HG03565 (cell line): ENCODE data around the gene GABRR3.

Source experiments
- ATAC-seq: cut with Tn5 transposase; IDR thresholded peaks from one replicate; pipeline ENCODE4 v1.9.1; 2021; ENCODE audit warnings: mild to moderate bottlenecking, moderate library complexity; ENCODE audit not compliant: unreplicated experiment

Gene GABRR3

DNA sequence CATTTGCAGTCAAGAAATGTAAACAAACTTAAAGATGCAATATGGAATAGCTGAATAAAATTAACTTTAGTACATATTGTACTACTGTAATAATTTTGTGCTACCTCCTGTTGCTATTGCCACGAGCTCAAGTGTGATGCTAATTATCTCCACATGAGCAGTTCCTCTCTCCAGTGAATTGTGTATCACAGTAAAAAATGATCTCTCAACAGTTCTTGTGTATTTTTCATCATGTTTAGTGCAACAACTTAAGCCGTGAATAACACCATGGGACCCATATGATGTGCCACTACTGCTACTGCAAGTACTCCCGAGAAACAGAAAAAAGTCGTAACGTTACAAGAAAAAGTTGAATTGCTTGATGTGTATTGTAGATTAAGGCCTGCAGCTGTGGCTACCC, 75.2 kb downstream of the GABRR3 start:
- ATAC-seq: no peak

DNA sequence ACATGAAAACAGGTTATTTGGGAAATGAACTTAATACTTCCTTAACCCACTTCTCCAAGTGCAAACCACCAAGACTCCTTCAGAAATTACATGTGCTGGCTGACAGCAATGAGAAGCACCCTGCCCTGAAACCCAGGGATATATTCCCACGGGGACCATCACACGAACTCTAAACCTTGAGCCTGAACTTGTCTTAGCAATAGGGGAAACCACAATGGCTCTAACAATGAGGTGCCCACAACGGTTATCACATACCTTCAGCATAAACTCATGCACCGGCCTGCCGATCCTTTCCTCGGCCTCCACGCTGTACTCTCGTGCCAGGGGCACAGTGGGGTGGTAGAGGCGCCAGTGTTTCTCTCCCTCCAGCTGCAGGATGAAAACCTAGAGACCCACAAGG, 76.3 kb downstream of the GABRR3 start:
- no peak for ATAC-seq

DNA sequence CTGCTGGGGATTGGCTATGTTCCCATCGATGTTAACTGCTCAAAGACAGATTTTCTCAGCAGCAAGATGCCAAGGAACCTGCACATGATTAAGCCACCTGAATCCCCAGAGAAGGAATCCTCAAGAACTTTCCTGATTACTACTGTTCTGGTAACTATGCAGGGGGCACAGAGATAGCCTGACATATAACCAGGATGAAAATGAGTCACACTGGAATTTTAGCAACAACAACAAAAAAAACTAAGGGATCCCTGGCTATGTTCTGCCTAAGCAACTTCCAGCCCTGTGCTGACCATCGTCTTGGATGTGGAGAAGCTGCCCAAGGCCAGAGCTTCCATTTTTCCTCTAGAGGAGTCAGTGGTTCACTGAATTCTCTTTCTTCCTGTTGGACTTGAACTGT, 76.7 kb downstream of the GABRR3 start:
- ATAC-seq: no peak

DNA sequence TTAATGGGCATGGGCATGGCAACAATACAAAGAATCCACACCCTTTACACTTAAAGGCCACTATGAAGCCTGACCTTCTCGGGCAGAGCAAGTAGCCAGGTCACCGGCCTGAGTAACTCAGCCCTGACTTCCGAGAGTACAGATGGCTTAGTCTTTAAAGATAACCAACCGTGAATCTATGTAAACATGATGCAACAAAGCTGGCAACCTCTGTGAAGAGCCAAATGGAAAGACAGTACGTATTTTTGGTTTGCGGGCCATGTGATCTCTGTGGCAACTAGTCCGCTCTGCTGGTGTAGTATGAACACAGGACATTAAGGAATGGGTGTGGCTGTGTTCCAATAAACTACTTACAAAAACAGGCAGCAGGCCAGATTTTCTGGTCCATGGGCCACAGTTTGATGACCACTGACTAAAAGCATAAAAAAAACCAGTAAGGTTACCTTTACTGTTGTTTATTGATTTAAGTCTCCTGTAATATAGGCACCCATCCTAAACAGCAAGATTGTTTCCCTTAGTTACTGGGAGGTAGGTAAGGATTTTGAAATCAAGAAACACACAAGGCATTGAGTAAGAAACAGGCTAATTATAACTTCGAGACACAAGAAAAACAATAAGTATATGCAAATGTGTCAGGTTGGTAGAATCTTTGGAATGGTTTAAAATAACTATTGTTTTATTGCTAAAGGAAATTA, 77.4 kb downstream of the GABRR3 start:
- no peak for ATAC-seq

DNA sequence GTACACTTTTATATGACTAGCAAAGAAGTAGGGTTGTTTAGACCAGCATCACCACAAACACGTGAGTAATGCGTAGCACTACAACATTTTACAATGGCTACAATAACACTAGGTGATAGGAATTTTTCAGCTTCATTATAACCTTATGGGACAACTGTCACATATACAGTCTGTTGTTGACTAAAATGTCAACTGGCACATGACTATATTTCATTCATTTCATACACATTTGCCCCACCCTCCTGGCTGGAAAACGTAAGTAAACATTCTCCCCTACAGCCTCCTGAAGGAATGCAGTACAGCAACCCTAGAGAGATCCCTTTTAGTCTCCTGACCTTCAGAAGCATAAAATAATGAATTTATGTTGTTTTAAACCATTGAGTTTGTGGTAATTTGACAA, 79.1 kb downstream of the GABRR3 start:
- ATAC-seq: no peak

DNA sequence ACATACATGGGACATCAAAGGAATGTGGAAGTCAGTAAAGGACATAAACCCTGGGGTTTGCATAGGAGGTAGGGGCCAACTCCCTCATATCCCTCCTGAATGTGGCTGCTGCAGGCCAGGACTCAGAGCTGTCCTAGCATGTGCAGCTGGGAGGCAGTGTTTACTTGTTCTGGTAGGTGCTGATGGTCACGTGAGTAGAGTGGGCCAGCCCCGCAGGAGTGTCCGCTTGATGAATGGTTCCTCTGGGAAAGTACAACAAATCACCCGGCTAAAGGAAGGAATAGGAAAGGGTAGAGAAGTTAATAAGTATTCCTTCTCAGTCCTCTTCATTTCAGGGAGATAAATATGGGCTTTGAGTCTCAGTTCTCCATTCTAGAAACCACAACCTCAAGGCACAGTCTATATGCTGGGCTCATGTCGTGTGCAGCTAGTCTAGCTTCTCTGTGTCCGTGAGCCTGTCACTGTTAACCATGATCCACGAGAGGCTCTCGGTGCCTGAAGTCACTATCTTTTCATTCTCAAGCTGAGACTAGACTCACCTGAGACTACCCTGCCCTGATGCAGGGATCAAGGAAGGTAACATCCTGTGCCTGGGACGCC, 80.8 kb downstream of the GABRR3 start:
- no peak for ATAC-seq

DNA sequence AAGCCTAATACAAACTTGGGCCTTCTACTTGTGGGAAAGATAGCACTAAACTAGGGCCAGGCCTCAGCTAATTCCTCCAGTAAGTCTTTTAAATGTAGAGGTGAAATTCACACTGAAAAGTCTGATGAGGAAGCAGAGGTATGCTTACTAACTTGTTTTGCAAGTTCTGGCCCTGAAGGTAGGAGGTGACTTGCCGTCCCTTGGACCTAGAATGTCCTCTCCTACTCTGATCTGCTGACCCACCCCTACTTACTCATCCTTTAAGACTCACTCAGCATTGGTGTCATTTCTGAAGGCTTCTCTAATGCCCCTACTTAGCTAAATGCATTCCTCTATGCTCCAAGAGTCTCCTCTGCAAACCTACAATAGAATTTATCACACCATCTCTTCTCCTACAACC, 82.2 kb downstream of the GABRR3 start:
- ATAC-seq: no peak

DNA sequence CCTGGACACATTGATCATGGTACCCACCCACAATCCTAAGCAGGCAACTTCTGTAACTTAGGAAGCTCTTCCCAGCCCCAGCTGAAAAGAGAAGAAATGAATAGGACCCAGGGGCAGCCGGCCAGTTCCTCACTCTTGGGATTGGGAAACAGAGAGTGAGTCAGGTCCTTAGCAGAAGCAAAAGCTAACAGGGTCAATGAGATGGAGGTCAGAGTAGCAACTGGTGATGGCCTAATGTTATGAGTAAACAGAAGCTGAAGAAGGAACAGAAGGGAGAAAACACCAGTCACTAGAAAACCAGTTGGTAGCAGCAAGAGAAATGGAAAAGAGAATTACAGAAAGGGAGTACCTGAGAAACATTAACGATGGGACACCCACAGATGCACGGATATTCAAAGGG, 82.8 kb downstream of the GABRR3 start:
- ATAC-seq: no peak

DNA sequence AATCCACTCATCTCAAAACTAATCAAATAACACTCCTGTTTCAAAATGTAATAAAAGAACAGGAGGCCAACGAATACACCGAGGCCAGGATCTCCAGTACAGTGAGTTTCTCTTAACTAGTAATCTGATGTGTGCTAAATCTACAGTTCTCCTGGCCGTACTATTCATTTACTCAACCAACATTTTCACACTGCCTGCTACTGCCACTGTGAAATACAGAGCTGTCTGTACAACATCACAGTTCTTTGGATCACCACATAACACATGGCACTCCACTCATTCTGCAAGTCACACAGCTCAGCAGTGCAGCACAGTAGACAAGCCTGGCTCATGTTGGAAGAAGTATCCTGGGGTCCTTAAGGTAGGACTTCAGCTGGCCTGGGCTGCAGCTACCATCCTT, 84.8 kb downstream of the GABRR3 start:
- no peak for ATAC-seq

DNA sequence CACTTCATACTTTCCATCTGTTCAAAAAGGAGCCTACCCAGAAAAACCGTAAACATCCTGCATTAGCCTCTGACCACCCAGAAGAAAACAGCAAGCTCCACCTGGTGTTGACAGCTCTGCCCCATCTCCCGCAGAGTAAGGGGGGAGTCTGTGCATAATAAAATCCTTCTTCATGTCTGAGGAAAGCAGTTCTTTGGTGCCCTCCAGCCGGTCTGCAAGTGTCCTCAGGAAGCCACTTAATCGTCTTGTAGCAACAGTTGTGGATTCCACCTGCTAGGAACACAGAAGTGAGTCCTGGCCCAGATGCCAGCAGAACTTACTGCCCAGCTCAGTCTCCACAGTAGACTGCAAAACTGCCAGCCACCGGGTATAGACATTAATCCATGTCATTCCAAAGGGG, 85.4 kb downstream of the GABRR3 start:
- no peak for ATAC-seq

DNA sequence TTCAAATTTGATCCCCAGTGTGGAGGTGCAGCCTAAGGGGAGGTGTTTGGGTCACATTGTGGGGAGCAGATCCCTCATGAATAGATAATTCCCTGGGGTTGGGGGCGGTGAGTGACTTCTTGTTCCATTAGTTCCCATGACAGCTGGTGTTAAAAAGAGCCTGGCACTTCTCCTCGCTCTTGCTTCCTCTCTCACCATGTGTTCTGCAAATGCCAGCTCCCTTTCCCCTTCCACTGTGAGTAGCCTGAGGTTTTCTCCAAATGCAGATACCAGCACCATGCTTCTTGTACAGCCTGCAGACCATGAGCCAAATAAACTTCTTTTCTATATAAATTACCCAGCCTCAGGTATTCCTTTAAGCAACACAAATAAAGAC, 86.0 kb downstream of the GABRR3 start:
- ATAC-seq: no peak

DNA sequence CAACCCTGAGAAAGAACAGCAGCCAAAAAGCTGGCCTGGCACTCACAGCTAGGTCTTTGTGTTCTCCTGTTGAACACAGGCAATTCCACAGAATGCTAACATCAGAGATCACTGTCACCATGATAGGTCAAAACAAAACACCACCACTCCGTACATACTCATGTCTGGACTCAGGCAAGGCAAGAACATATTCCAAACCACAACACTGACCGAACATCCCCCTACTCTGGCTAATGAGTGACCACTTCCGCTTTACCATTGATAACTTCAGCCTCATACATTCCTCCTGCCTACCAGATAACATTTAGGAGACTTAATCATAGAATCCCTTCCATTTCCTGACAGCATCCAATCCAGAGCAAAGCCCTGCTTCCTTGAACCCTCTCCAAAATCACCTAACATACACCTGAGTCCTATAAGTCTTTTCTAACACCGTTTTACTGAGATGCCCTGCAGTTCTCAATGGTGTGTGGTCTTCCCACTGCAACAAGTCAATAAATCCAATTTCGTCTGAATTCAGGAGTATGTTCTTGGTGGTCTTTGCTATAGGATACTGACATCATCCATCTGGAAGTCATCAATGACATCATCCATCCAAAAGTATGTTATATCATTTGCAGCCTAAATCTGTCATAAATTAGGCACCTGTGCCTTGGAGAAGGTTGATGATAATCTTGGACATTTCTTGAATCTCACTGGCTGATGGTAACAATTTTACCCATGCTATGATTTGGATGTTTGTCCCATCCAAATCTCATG, 86.6 kb downstream of the GABRR3 start:
- ATAC-seq: no peak

DNA sequence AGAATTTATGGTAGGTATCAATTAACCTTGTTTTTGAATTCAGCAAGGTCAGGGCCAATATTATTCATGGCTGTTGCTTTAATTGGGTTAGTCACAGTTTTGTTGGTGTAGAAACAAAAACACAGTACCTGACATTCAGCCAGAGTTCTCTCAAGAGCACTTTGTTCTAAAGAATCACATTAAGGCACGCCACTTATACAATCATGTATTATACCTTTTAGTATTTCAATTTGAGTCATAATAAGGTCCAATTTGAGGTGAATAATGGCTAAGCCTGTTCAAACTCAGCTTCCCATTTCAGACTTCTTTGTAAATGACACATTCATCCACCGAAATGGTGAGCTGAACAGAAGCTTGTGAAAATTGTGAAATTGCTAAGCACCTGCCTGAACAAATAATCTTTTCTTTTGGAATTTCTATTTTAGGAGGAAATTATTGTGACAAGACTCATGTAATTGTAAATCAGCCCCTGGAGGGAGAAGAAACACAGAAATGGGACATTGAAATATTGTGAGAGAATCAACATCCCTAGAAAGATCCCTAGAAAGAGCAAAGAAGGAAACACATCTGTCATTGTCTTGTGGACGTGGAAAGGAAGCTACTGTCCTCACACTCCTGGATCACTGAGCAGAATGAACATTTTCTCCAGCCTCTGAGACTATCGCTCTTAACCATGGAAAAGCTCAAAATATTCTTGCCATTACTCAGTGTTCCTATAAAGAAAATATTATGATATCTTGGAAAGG, 92.1 kb downstream of the GABRR3 start:
- no peak for ATAC-seq

DNA sequence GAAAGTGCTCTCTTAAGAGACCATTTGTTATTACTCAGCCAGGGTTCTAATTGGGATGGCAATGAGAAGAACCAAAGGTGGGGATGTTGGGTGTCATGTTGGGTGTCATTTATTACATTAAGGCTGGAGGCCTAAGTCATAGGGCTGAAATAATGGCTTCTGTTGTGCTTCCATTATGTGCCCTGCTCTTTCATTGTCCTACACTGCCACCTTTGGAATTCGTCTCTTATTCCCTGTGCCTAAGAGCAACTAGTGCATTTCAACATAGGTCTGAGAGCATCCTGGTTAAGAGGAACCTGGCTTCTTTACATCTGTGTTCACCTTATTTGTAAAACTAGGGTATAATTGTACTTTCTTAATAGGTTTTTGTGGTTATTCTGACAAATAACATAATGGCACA, 95.1 kb downstream of the GABRR3 start:
- no peak for ATAC-seq

DNA sequence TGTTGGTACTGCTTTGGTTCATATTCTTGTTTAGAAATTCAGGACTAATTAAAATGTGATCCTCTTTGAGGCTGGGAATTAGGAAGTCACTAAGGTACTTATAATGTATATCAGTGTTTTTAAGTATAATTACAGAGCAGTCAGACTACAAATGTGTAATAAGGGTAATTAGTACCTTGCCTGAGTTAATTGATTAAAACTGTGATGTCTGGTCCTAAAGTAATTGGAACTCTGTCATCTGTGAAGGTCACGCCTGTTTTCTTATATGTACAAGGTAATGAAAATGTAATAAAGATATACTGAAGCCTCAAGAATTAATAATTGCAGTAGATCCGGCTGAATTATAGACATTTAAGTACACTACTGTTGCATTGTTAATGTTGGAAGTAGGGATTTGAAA, 95.7 kb downstream of the GABRR3 start:
- ATAC-seq: no peak

DNA sequence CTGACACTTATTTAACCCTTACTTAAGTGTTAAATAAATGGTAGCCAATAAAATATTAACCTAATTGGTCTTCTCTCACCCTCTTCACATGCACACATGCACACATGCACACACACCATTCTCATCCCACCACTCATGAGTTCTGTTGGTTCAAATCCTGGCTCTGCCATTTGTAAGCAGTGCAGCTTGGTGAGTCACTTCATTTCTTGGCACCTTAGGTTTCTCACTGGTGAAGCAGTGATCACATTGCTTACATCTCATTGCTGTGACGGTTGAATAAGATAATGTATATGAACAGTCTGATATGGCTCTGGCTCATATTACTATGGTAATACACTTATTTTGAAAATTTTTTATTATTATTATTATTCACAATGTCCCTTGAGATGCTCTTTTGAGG, 96.7 kb downstream of the GABRR3 start:
- no peak for ATAC-seq

DNA sequence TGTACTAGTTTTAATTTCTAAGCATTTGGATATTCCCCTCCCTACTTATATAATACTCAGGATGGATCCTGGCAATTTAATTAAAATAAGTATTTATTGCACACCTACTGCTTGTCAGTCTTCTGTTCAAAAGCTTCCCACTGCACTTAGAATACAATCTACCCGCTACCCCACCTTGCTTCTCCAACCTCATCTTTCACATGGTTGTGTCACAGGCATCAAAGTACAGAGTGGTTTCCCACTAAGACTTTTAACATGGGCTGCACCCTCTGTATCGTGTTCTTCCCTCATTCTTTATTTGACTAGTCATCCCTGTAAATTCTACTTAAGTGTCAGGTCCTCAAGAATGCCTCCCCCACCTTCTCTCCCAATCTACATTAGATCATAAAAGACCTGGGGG, 97.9 kb downstream of the GABRR3 start:
- ATAC-seq: no peak

DNA sequence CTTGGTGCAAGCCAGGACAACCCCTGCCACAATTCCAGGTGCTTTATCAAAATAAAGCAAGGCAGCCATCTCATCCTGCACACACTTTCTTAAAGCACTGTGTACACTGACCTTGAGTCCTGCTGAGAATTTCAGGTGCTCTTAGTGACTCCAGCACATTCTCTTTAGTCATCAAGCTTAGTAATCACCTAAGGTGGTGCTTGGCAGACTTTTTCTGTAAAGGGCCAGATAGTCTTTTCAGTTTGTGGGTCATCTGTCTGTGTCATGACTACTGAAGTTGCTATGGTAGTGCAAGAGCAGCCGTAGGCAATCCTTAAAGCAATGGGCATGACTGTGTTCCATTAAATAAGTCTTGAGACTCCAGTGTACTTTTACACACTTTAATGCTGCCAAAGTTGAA, 99.3 kb downstream of the GABRR3 start:
- ATAC-seq: no peak
